Measurements from ENCODE around the gene HOXB1.

GRCh38 chr17:48490451-48490892 lies 40.3 kb downstream of the HOXB1 start:
- TF ChIP-seq EZH2 (IDR thresholded peaks at IDR 0.05; ENCODE audit: insufficient read depth, poor library complexity, severe bottlenecking), result no peak
- no peak for TF ChIP-seq EZH2phosphoT487 (IDR thresholded peaks at IDR 0.05; ENCODE audit: insufficient read depth, low read depth)
